ENCODE data around the gene ZFHX3. TPM values are rescaled to one million over a fixed set of nuclear protein-coding genes. Genes with fewer than 3 reads are reported as not detected.
A peak's percentile ranks its signal among the peaks of the same experiment; 100 is the strongest.

The ZFHX3 gene
- total and polyA plus RNA-seq, 9 donors: 5.2 to 12.0 (median 7.5) TPM

- no peak overlapping the region for H3K4me3 ChIP-seq (ENCODE audit: low read length)
- no peaks in the 10 kb centered on the region for H3K36me3 ChIP-seq (ENCODE audit: control insufficient read depth, insufficient read depth, low read length)
- H3K27ac ChIP-seq (ENCODE audit: low read length): no peak overlapping the region
- no peaks in the 10 kb centered on the region for H3K27me3 ChIP-seq (ENCODE audit: control insufficient read depth, insufficient read depth, low read length)
- no peaks in the 10 kb centered on the region for H3K9me3 ChIP-seq (replicated peaks; ENCODE audit: control insufficient read depth, low read depth, low read length)
- no peak for DNase-seq
- no peaks in the 10 kb centered on the region for H3K4me1 ChIP-seq (ENCODE audit: control insufficient read depth, insufficient read depth, low read length)
Measured at GRCh38 chr16:72760581-72760980, 287.3 kb downstream of the ZFHX3 start.

GRCh38 chr16:72753881-72754280 lies 294.0 kb downstream of the ZFHX3 start:
- H3K27ac ChIP-seq (ENCODE audit: low read length): no peak overlapping the region
- H3K27me3 ChIP-seq (ENCODE audit: control insufficient read depth, insufficient read depth, low read length): no peaks in the 10 kb centered on the region
- H3K9me3 ChIP-seq (replicated peaks; ENCODE audit: control insufficient read depth, low read depth, low read length): no peaks in the 10 kb centered on the region
- DNase-seq: peak; percentile 41
- no peak overlapping the region for H3K4me3 ChIP-seq (ENCODE audit: low read length)
- no peaks in the 10 kb centered on the region for H3K4me1 ChIP-seq (ENCODE audit: control insufficient read depth, insufficient read depth, low read length)
- no peaks in the 10 kb centered on the region for H3K36me3 ChIP-seq (ENCODE audit: control insufficient read depth, insufficient read depth, low read length)
- WGBS (ENCODE audit: insufficient coverage): no CpG with 5 or more reads among the region's 2 CpGs

GRCh38 chr16:72752004-72752695 lies 295.8 kb downstream of the ZFHX3 start:
- no peak for DNase-seq
- WGBS (ENCODE audit: insufficient coverage): 83% methylated on average over 1 of the region's 7 CpGs
- Histone ChIP-seq H3K9me3 (replicated peaks; ENCODE audit: control insufficient read depth, low read depth, low read length) (no peaks in the 10 kb centered on the region), H3K27me3 (ENCODE audit: control insufficient read depth, insufficient read depth, low read length) (no peaks in the 10 kb centered on the region), H3K27ac (ENCODE audit: low read length) (no peak overlapping the region), H3K4me1 (ENCODE audit: control insufficient read depth, insufficient read depth, low read length) (no peaks in the 10 kb centered on the region), H3K4me3 (ENCODE audit: low read length) (no peak overlapping the region), H3K36me3 (ENCODE audit: control insufficient read depth, insufficient read depth, low read length) (no peaks in the 10 kb centered on the region)

GRCh38 chr16:72751076-72751475 lies 296.9 kb downstream of the ZFHX3 start:
- Histone ChIP-seq H3K27me3 (ENCODE audit: control insufficient read depth, insufficient read depth, low read length) (no peaks in the 10 kb centered on the region), H3K9me3 (replicated peaks; ENCODE audit: control insufficient read depth, low read depth, low read length) (no peaks in the 10 kb centered on the region), H3K27ac (ENCODE audit: low read length) (no peak overlapping the region), H3K4me1 (ENCODE audit: control insufficient read depth, insufficient read depth, low read length) (no peaks in the 10 kb centered on the region), H3K4me3 (ENCODE audit: low read length) (no peak overlapping the region), H3K36me3 (ENCODE audit: control insufficient read depth, insufficient read depth, low read length) (no peaks in the 10 kb centered on the region)
- DNase-seq: no peak
- 88% methylated on average over 2 of the region's 3 CpGs for WGBS (ENCODE audit: insufficient coverage)

GRCh38 chr16:72749091-72749490 lies 298.8 kb downstream of the ZFHX3 start:
- no peak for DNase-seq
- H3K27me3 ChIP-seq (ENCODE audit: control insufficient read depth, insufficient read depth, low read length): no peaks in the 10 kb centered on the region
- no peak overlapping the region for H3K27ac ChIP-seq (ENCODE audit: low read length)
- H3K9me3 ChIP-seq (replicated peaks; ENCODE audit: control insufficient read depth, low read depth, low read length): no peaks in the 10 kb centered on the region
- no peaks in the 10 kb centered on the region for H3K4me1 ChIP-seq (ENCODE audit: control insufficient read depth, insufficient read depth, low read length)
- no peak overlapping the region for H3K4me3 ChIP-seq (ENCODE audit: low read length)
- H3K36me3 ChIP-seq (ENCODE audit: control insufficient read depth, insufficient read depth, low read length): no peaks in the 10 kb centered on the region

DNA sequence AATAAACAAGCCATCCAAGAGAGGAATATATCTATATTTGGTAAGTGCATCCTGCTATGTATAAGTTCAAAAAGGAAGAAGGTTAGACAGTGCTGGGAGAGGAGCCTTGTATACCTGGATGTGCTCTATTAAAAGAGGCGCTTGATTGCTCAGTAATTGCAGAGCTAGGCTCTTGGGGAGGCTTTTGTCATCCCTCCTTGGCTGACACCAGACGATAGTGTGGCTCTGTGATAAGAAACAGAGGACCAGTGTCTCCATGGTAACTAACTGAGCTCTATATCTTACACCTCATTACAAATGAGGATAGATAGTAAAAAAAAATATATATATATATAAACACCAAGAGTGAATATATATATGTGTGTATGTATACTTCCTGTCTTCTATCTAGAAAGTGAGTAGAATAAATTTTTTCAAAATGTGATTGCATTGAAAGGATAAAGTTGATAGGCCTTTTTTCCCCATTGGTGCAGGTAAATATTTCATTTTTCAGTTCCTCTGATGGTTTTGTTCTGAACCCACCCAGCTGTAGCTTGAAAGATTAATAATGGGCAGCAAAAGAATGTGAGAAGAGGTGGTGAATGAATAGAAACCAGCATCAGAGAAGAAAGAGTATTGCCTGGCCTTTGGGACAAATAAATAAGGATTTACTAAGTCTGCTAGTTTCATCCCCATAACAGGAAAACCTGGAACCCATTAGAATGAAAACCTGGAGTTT lies 303.7 kb downstream of the ZFHX3 start:
- no peak overlapping the region for H3K4me3 ChIP-seq (ENCODE audit: low read length)
- WGBS (ENCODE audit: insufficient coverage): no CpG with 5 or more reads among the region's 2 CpGs
- H3K4me1 ChIP-seq (ENCODE audit: control insufficient read depth, insufficient read depth, low read length): no peaks in the 10 kb centered on the region
- H3K27ac ChIP-seq (ENCODE audit: low read length): no peak overlapping the region
- no peaks in the 10 kb centered on the region for H3K9me3 ChIP-seq (replicated peaks; ENCODE audit: control insufficient read depth, low read depth, low read length)
- H3K27me3 ChIP-seq (ENCODE audit: control insufficient read depth, insufficient read depth, low read length): no peaks in the 10 kb centered on the region
- H3K36me3 ChIP-seq (ENCODE audit: control insufficient read depth, insufficient read depth, low read length): no peaks in the 10 kb centered on the region
- no peak for DNase-seq

GRCh38 chr16:72743011-72743761 lies 304.7 kb downstream of the ZFHX3 start:
- H3K27ac ChIP-seq (ENCODE audit: low read length): no peak overlapping the region
- H3K4me3 ChIP-seq (ENCODE audit: low read length): no peak overlapping the region
- no peaks in the 10 kb centered on the region for H3K4me1 ChIP-seq (ENCODE audit: control insufficient read depth, insufficient read depth, low read length)
- WGBS (ENCODE audit: insufficient coverage): no CpG with 5 or more reads among the region's 8 CpGs
- H3K27me3 ChIP-seq (ENCODE audit: control insufficient read depth, insufficient read depth, low read length): no peaks in the 10 kb centered on the region
- H3K36me3 ChIP-seq (ENCODE audit: control insufficient read depth, insufficient read depth, low read length): no peaks in the 10 kb centered on the region
- H3K9me3 ChIP-seq (replicated peaks; ENCODE audit: control insufficient read depth, low read depth, low read length): no peaks in the 10 kb centered on the region
- DNase-seq: no peak

GRCh38 chr16:72740347-72740746 lies 307.6 kb downstream of the ZFHX3 start:
- Histone ChIP-seq H3K4me3 (ENCODE audit: low read length) (no peak overlapping the region), H3K36me3 (ENCODE audit: control insufficient read depth, insufficient read depth, low read length) (no peaks in the 10 kb centered on the region), H3K9me3 (replicated peaks; ENCODE audit: control insufficient read depth, low read depth, low read length) (no peaks in the 10 kb centered on the region), H3K4me1 (ENCODE audit: control insufficient read depth, insufficient read depth, low read length) (no peaks in the 10 kb centered on the region), H3K27ac (ENCODE audit: low read length) (no peak overlapping the region), H3K27me3 (ENCODE audit: control insufficient read depth, insufficient read depth, low read length) (no peaks in the 10 kb centered on the region)
- DNase-seq: no peak
- whole genome bisulfite sequencing (ENCODE audit: insufficient coverage): 83% methylated on average over 1 of the region's 2 CpGs

GRCh38 chr16:72739577-72739976 lies 308.4 kb downstream of the ZFHX3 start:
- Histone ChIP-seq H3K27me3 (ENCODE audit: control insufficient read depth, insufficient read depth, low read length) (no peaks in the 10 kb centered on the region), H3K27ac (ENCODE audit: low read length) (no peak overlapping the region), H3K9me3 (replicated peaks; ENCODE audit: control insufficient read depth, low read depth, low read length) (peaks cover 5% of the 10 kb centered on the region), H3K36me3 (ENCODE audit: control insufficient read depth, insufficient read depth, low read length) (no peaks in the 10 kb centered on the region), H3K4me3 (ENCODE audit: low read length) (no peak overlapping the region), H3K4me1 (ENCODE audit: control insufficient read depth, insufficient read depth, low read length) (no peaks in the 10 kb centered on the region)
- WGBS (ENCODE audit: insufficient coverage): no CpG with 5 or more reads among the region's 1 CpG
- no peak for DNase-seq

DNA sequence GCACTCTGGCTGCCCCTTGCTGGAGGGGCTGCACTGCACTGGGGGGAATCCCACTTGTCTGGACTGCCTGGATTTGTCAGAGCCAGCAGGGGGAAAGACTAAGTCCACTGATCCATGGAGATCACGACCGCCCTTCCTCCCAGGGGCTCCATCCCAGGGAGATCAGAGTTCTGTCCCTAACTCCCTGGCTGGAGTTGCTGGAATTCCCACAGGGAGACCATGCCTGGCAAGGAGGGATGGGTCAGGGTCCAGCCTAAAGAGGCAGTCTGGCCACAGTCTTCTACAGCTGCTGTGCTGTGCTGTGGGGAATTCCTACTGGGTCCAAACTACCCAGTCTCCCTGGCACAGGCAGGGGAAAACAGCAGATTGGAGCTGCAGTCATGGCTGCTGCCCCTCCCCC lies 311.9 kb downstream of the ZFHX3 start:
- H3K36me3 ChIP-seq (ENCODE audit: control insufficient read depth, insufficient read depth, low read length): no peaks in the 10 kb centered on the region
- no peak overlapping the region for H3K27ac ChIP-seq (ENCODE audit: low read length)
- peaks cover 6% of the 10 kb centered on the region for H3K9me3 ChIP-seq (replicated peaks; ENCODE audit: control insufficient read depth, low read depth, low read length)
- WGBS (ENCODE audit: insufficient coverage): 60% methylated on average over 1 of the region's 2 CpGs
- no peaks in the 10 kb centered on the region for H3K27me3 ChIP-seq (ENCODE audit: control insufficient read depth, insufficient read depth, low read length)
- H3K4me1 ChIP-seq (ENCODE audit: control insufficient read depth, insufficient read depth, low read length): no peaks in the 10 kb centered on the region
- no peak overlapping the region for H3K4me3 ChIP-seq (ENCODE audit: low read length)
- DNase-seq: no peak

Measured in muscle of leg (tissue), 11 donors.